Endothelial cell (in vitro differentiated cells): ENCODE measurements around the gene RUNX3. TPM values are rescaled to one million over a fixed set of nuclear protein-coding genes. Genes with fewer than 3 reads are reported as not detected.

Experiments used
- DNase-seq: peaks from one replicate; pipeline ENCODE4 v3.0.0; 2021; ENCODE audit warnings: low spot score
- H3K27ac Mint-ChIP-seq: one replicate; pipeline ENCODE4 v1.8.0; 2021; ENCODE audit warnings: mixed read lengths, inconsistent platforms; ENCODE audit not compliant: unreplicated experiment
- H3K27me3 Mint-ChIP-seq: one replicate; pipeline ENCODE4 v1.8.0; 2021; ENCODE audit warnings: mild to moderate bottlenecking, moderate library complexity, mixed read lengths, inconsistent platforms; ENCODE audit not compliant: unreplicated experiment
- H3K36me3 Mint-ChIP-seq: one replicate; pipeline ENCODE4 v1.8.0; 2021; ENCODE audit warnings: mild to moderate bottlenecking, low read depth, mixed read lengths, inconsistent platforms; ENCODE audit not compliant: unreplicated experiment
- H3K4me1 Mint-ChIP-seq: one replicate; pipeline ENCODE4 v1.8.0; 2021; ENCODE audit warnings: mild to moderate bottlenecking, mixed read lengths, inconsistent platforms; ENCODE audit not compliant: unreplicated experiment
- H3K4me3 Mint-ChIP-seq: one replicate; pipeline ENCODE4 v1.8.0; 2021; ENCODE audit warnings: mild to moderate bottlenecking, mixed read lengths, inconsistent platforms; ENCODE audit not compliant: unreplicated experiment
- H3K9me3 Mint-ChIP-seq: one replicate; pipeline ENCODE4 v1.8.0; 2021; ENCODE audit warnings: mixed read lengths, inconsistent platforms; ENCODE audit not compliant: unreplicated experiment
- CTCF ChIP-seq: fragments of 200-600 bp; sonication (generic); IDR thresholded peaks from one replicate; pipeline ENCODE4 v1.5.0; 2021; ENCODE audit warnings: antibody characterized with exemption; ENCODE audit not compliant: unreplicated experiment
- total RNA-seq: library from RNA; stranded (reverse); fragmentation: NEBNext Ultra II Directional; extraction: Animal tissue kit (Norgen Biotek cat#: 25700); gene quantifications from one replicate; pipeline ENCODE4 v1.2.1, GENCODE V29; 2021; ENCODE audit not compliant: unreplicated experiment

RUNX3 gene
- total RNA-seq, 1 donor from 2014 or later: 1.8 TPM

GRCh38 chr1:24963099-24963872 is 33.2 kb upstream of the RUNX3 start:
- Mint-ChIP-seq H3K4me1 (no peaks in the 10 kb centered on the region), H3K36me3 (no peaks in the 10 kb centered on the region), H3K27me3 (peaks cover 9% of the 10 kb centered on the region), H3K9me3 (no peaks in the 10 kb centered on the region), H3K4me3 (no peak overlapping the region), H3K27ac (no peak overlapping the region)
- no peak for TF ChIP-seq CTCF
- DNase-seq: no peak

- Mint-ChIP-seq H3K27ac (no peak overlapping the region), H3K27me3 (peaks cover 9% of the 10 kb centered on the region), H3K4me1 (no peaks in the 10 kb centered on the region), H3K4me3 (no peak overlapping the region), H3K9me3 (no peaks in the 10 kb centered on the region), H3K36me3 (no peaks in the 10 kb centered on the region)
- TF ChIP-seq CTCF: peak; percentile 18
- DNase-seq: peak; percentile 35
Observed at GRCh38 chr1:24961961-24962861, 32.1 kb upstream of the RUNX3 start.

DNA sequence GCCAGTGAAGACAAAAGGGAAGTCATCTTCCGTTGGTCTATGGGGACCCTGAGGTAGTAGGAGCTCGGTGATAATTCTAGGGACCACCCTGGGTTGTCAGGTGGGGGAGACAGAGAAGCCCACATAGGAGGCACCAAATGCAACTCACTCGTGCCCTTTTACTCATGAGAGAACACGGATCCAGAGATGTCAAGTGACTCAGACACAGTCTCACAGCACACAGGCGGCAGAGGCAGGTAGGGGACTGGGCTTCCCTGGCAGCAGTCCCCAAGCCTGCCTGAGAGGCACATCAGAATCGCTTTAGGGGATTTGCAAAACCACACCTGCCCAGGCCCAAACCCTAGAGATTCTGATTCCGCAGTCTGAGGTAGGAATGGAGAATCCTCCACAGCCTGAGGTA is 31.3 kb upstream of the RUNX3 start:
- H3K4me3 Mint-ChIP-seq: no peak overlapping the region
- no peak overlapping the region for H3K27ac Mint-ChIP-seq
- H3K27me3 Mint-ChIP-seq: peaks cover 11% of the 10 kb centered on the region
- TF ChIP-seq CTCF: no peak
- no peaks in the 10 kb centered on the region for H3K36me3 Mint-ChIP-seq
- H3K9me3 Mint-ChIP-seq: no peaks in the 10 kb centered on the region
- H3K4me1 Mint-ChIP-seq: no peaks in the 10 kb centered on the region
- no peak for DNase-seq

- no peak for DNase-seq
- Mint-ChIP-seq H3K4me1 (no peaks in the 10 kb centered on the region), H3K9me3 (no peaks in the 10 kb centered on the region), H3K4me3 (peak overlapping the region; percentile 8), H3K27me3 (peaks cover 11% of the 10 kb centered on the region), H3K27ac (no peak overlapping the region), H3K36me3 (no peaks in the 10 kb centered on the region)
- no peak for TF ChIP-seq CTCF
Observed at GRCh38 chr1:24960071-24960801, 30.2 kb upstream of the RUNX3 start.
